Smooth muscle cell (in vitro differentiated cells): ENCODE results near the gene NDUFA11. TPM values are rescaled to one million over a fixed set of nuclear protein-coding genes. Genes with fewer than 3 reads are reported as not detected.

ENCODE experiments used
- DNase-seq: peaks from one replicate; lab custom pipeline; 2025; ENCODE audit not compliant: unreplicated experiment; lab: John Stamatoyannopoulos, UW
- H2AFZ ChIP-seq: fragments of 200-600 bp; sonication (generic); 2 replicates; pipeline ENCODE4 v1.6.0; 2016; ENCODE audit warnings: antibody characterized with exemption, low read depth, mild to moderate bottlenecking
- H3F3A ChIP-seq: fragments of 200-600 bp; sonication (generic); 2 replicates; pipeline ENCODE4 v1.6.0; 2017; ENCODE audit warnings: antibody characterized with exemption, low read depth
- H3K27ac ChIP-seq: fragments of 200-600 bp; sonication (generic); 2 replicates; pipeline ENCODE4 v1.5.1; 2016; ENCODE audit warnings: low read depth, mild to moderate bottlenecking
- H3K27me3 ChIP-seq: fragments of 200-600 bp; sonication (generic); 2 replicates; pipeline ENCODE4 v1.6.1; 2016; ENCODE audit warnings: low read depth, mild to moderate bottlenecking
- H3K36me3 ChIP-seq: fragments of 200-600 bp; sonication (generic); 2 replicates; pipeline ENCODE4 v1.5.1; 2016; ENCODE audit warnings: low read depth
- H3K4me1 ChIP-seq: fragments of 200-600 bp; sonication (generic); 2 replicates; pipeline ENCODE4 v1.5.1; 2016; ENCODE audit warnings: low read depth
- H3K4me2 ChIP-seq: fragments of 200-600 bp; sonication (generic); 2 replicates; pipeline ENCODE4 v1.6.0; 2016; ENCODE audit warnings: mild to moderate bottlenecking
- H3K4me3 ChIP-seq: fragments of 200-600 bp; sonication (generic); 2 replicates; pipeline ENCODE4 v1.5.1; 2016; ENCODE audit warnings: mild to moderate bottlenecking
- H3K79me2 ChIP-seq: fragments of 200-600 bp; sonication (generic); 2 replicates; pipeline ENCODE4 v1.6.0; 2016; ENCODE audit warnings: low read depth, mild to moderate bottlenecking
- H3K9ac ChIP-seq: fragments of 200-600 bp; sonication (generic); 2 replicates; pipeline ENCODE4 v1.6.0; 2016; ENCODE audit warnings: low read depth
- H3K9me3 ChIP-seq: fragments of 200-600 bp; sonication (generic); replicated peaks from 2 replicates; pipeline ENCODE4 v1.5.1; 2016; ENCODE audit warnings: low read depth
- H4K20me1 ChIP-seq: fragments of 200-600 bp; sonication (generic); 2 replicates; pipeline ENCODE4 v1.6.0; 2016; ENCODE audit warnings: low read depth
- CTCF ChIP-seq: fragments of 200-600 bp; sonication (generic); IDR thresholded peaks from 2 replicates; pipeline ENCODE4 v1.5.1; 2017; ENCODE audit warnings: borderline replicate concordance, mild to moderate bottlenecking, antibody characterized with exemption; ENCODE audit not compliant: insufficient read depth, poor library complexity, severe bottlenecking
- WGBS: methylation state at CpG from one replicate; pipeline ENCODE4 v1.1.7; 2016; ENCODE audit warnings: low lambda C conversion rate; 5-methylcytosine and 5-hydroxymethylcytosine counted together
- polyA plus RNA-seq: library from polyadenylated mRNA; unstranded; fragments of >200 nt; fragmentation: Nextera tagmentation; extraction: Ambion mirVana; gene quantifications from 2 replicates; pipeline ENCODE4 v1.2.1, GENCODE V29; 2016
- total RNA-seq: library from RNA; depleted of rRNA; stranded (reverse); fragments of >200 nt; gene quantifications from 2 replicates; pipeline ENCODE4 v1.2.3, GENCODE V29; 2014

NDUFA11 gene
- total and polyA plus RNA-seq, 2 experiments from 2014 or later: 169 to 493 TPM

GRCh38 chr19:5905114-5905778 lies 1.7 kb upstream of the NDUFA11 start:
- peaks cover 33% of the 10 kb centered on the region for H3K79me2 ChIP-seq
- H3K36me3 ChIP-seq: no peaks in the 10 kb centered on the region

GRCh38 chr19:5904352-5905113 lies 943 bp upstream of the NDUFA11 start, which contains the start of gene VMAC:
TSS of gene VMAC (plus strand) at chr19:5904872. CDS start at chr19:5904891, 19 bp downstream.
- no peaks in the 10 kb centered on the region for H3F3A ChIP-seq
- H3K27me3 ChIP-seq: no peaks in the 10 kb centered on the region
- peak; percentile 100 for DNase-seq
- under 1% methylated on average over 61 of the region's 61 CpGs for WGBS
- no peak for TF ChIP-seq CTCF
- H3K9me3 ChIP-seq: no peaks in the 10 kb centered on the region
- peaks cover 40% of the 10 kb centered on the region for H3K79me2 ChIP-seq
- H3K4me2 ChIP-seq: peak within 1 kb of the TSS; percentile 98
- no peaks in the 10 kb centered on the region for H3K4me1 ChIP-seq
- no peak within 1 kb of the TSS for H2AFZ ChIP-seq
- peaks cover 31% of the 10 kb centered on the region for H4K20me1 ChIP-seq
- H3K36me3 ChIP-seq: no peaks in the 10 kb centered on the region
- peak within 1 kb of the TSS; percentile 100 for H3K9ac ChIP-seq
- peak within 1 kb of the TSS; percentile 96 for H3K4me3 ChIP-seq
- peak within 1 kb of the TSS; percentile 95 for H3K27ac ChIP-seq

More at GRCh38 chr19:5905114-5905778, 1.7 kb upstream of the NDUFA11 start:
- DNase-seq: no peak
- no peak for TF ChIP-seq CTCF
- Histone ChIP-seq H3K27ac (no peak overlapping the region), H3K27me3 (no peaks in the 10 kb centered on the region), H3F3A (no peaks in the 10 kb centered on the region), H3K9me3 (no peaks in the 10 kb centered on the region), H2AFZ (no peak overlapping the region), H3K4me1 (no peaks in the 10 kb centered on the region), H3K9ac (peak overlapping the region; percentile 74), H4K20me1 (peaks cover 24% of the 10 kb centered on the region), H3K4me2 (peak overlapping the region; percentile 98), H3K4me3 (peak overlapping the region; percentile 76)
- 57% methylated on average over 31 of the region's 31 CpGs for WGBS

GRCh38 chr19:5903056-5903623 lies 450 bp downstream of the NDUFA11 start:
- H3K79me2 ChIP-seq: peaks cover 48% of the 10 kb centered on the region
- H3K36me3 ChIP-seq: no peaks in the 10 kb centered on the region
- H3K27ac ChIP-seq: peak overlapping the region; percentile 95
- H3K4me3 ChIP-seq: peak overlapping the region; percentile 96
- DNase-seq: no peak
- under 1% methylated on average over 27 of the region's 27 CpGs for WGBS
- no peaks in the 10 kb centered on the region for H3K9me3 ChIP-seq
- no peaks in the 10 kb centered on the region for H3K4me1 ChIP-seq
- H2AFZ ChIP-seq: peak overlapping the region; percentile 85
- TF ChIP-seq CTCF: no peak
- peak overlapping the region; percentile 90 for H3K4me2 ChIP-seq
- peak overlapping the region; percentile 100 for H3K9ac ChIP-seq
- no peaks in the 10 kb centered on the region for H3F3A ChIP-seq
- peaks cover 43% of the 10 kb centered on the region for H4K20me1 ChIP-seq
- H3K27me3 ChIP-seq: no peaks in the 10 kb centered on the region
